Neural progenitor cell (in vitro differentiated cells): ENCODE measurements around the gene SHROOM3. TPM values are rescaled to one million over a fixed set of nuclear protein-coding genes. Genes with fewer than 3 reads are reported as not detected.
"Not testable (repeated sequence)": the region's sequence is repeated elsewhere in the genome, so short reads cannot be mapped to it uniquely, and the experiment has no call there.

ENCODE experiments used
- DNase-seq: peaks from one replicate; pipeline ENCODE4 v3.0.0-alpha.2; 2016; ENCODE audit warnings: low spot score
- H2AFZ ChIP-seq: fragments of 200-600 bp; sonication (generic); replicated peaks from 2 replicates; pipeline ENCODE4 v1.6.1; 2016; ENCODE audit warnings: antibody characterized with exemption
- H3F3A ChIP-seq: fragments of 200-600 bp; sonication (generic); 2 replicates; pipeline ENCODE4 v1.6.1; 2016; ENCODE audit warnings: antibody characterized with exemption, low read depth
- H3K27ac ChIP-seq: fragments of 200-600 bp; sonication (generic); 2 replicates; pipeline ENCODE4 v1.5.1; 2016; ENCODE audit warnings: mild to moderate bottlenecking
- H3K27me3 ChIP-seq: fragments of 200-600 bp; sonication (generic); 2 replicates; pipeline ENCODE4 v1.6.1; 2016; ENCODE audit warnings: mild to moderate bottlenecking, moderate library complexity
- H3K36me3 ChIP-seq: fragments of 200-600 bp; sonication (generic); 2 replicates; pipeline ENCODE4 v1.5.1; 2016
- H3K4me1 ChIP-seq: fragments of 200-600 bp; sonication (generic); 2 replicates; pipeline ENCODE4 v1.6.1; 2016; ENCODE audit warnings: mixed run types
- H3K4me2 ChIP-seq: fragments of 200-600 bp; sonication (generic); 2 replicates; pipeline ENCODE4 v1.6.1; 2016
- H3K4me3 ChIP-seq: fragments of 200-600 bp; sonication (generic); 2 replicates; pipeline ENCODE4 v1.5.1; 2016
- H3K79me2 ChIP-seq: fragments of 200-600 bp; sonication (generic); 2 replicates; pipeline ENCODE4 v1.6.1; 2016; ENCODE audit warnings: low read depth
- H3K9ac ChIP-seq: fragments of 200-600 bp; sonication (generic); 2 replicates; pipeline ENCODE4 v1.6.1; 2016
- H3K9me3 ChIP-seq: fragments of 200-600 bp; sonication (generic); 2 replicates; pipeline ENCODE4 v1.5.1; 2016; ENCODE audit warnings: low read depth
- H4K20me1 ChIP-seq: fragments of 200-600 bp; sonication (generic); 2 replicates; pipeline ENCODE4 v1.6.1; 2016; ENCODE audit warnings: low read depth
- H3K27ac Mint-ChIP-seq: 3 replicates; pipeline ENCODE4 v1.8.0; 2021; ENCODE audit warnings: mixed read lengths
- H3K27me3 Mint-ChIP-seq: 2 replicates; pipeline ENCODE4 v1.8.0; 2022; ENCODE audit warnings: low read depth, mild to moderate bottlenecking, inconsistent platforms, moderate library complexity, mixed read lengths; ENCODE audit not compliant: insufficient read depth
- H3K36me3 Mint-ChIP-seq: 3 replicates; pipeline ENCODE4 v1.8.0; 2021; ENCODE audit warnings: mixed read lengths
- H3K4me1 Mint-ChIP-seq: 3 replicates; pipeline ENCODE4 v1.8.0; 2021; ENCODE audit warnings: mixed read lengths
- H3K4me3 Mint-ChIP-seq: 3 replicates; pipeline ENCODE4 v1.8.0; 2021; ENCODE audit warnings: mild to moderate bottlenecking, moderate library complexity, mixed read lengths
- H3K9me3 Mint-ChIP-seq: 3 replicates; pipeline ENCODE4 v1.8.0; 2020; ENCODE audit warnings: mixed read lengths
- CTCF ChIP-seq: fragments of 200-600 bp; sonication (generic); IDR thresholded peaks from 2 replicates; pipeline ENCODE4 v1.5.1; 2017; ENCODE audit warnings: antibody characterized with exemption, mild to moderate bottlenecking
- EZH2 ChIP-seq: fragments of 200-600 bp; sonication (generic); IDR thresholded peaks from 2 replicates; pipeline ENCODE4 v1.6.1; 2017; ENCODE audit warnings: antibody characterized with exemption, mild to moderate bottlenecking, moderate library complexity
- EZH2phosphoT487 ChIP-seq: fragments of 200-600 bp; sonication (generic); IDR thresholded peaks from 2 replicates; pipeline ENCODE4 v1.6.1; 2017; ENCODE audit warnings: antibody characterized with exemption
- total RNA-seq: library from RNA; depleted of rRNA; stranded (reverse); fragments of >200 nt; gene quantifications from 2 replicates; pipeline ENCODE4 v1.2.3, GENCODE V29; 2015; ENCODE audit warnings: low replicate concordance

The SHROOM3 gene
- total RNA-seq, 1 donor from 2014 or later = 36.6 TPM

- peaks cover 31% of the 10 kb centered on the region for H3K9me3 Mint-ChIP-seq
- H3K4me1 Mint-ChIP-seq = peaks cover 56% of the 10 kb centered on the region
- H3K27me3 Mint-ChIP-seq = peaks cover 7% of the 10 kb centered on the region
- H3K27ac Mint-ChIP-seq = no peak overlapping the region
- Histone ChIP-seq H3K79me2 (peaks cover 100% of the 10 kb centered on the region), H3K4me2 (no peak overlapping the region), H2AFZ (no peak overlapping the region), H3K9me3 (no peaks in the 10 kb centered on the region), H3K27me3 (no peaks in the 10 kb centered on the region), H3K27ac (no peak overlapping the region), H3F3A (peaks cover 29% of the 10 kb centered on the region), H3K9ac (no peak overlapping the region), H3K36me3 (peaks cover 8% of the 10 kb centered on the region), H3K4me1 (peaks cover 37% of the 10 kb centered on the region), H4K20me1 (peaks cover 16% of the 10 kb centered on the region), H3K4me3 (no peak overlapping the region)
- TF ChIP-seq CTCF (no peak), EZH2phosphoT487 (no peak), EZH2 (no peak)
- no peak overlapping the region for H3K4me3 Mint-ChIP-seq
- DNase-seq = no peak
- peaks cover 33% of the 10 kb centered on the region for H3K36me3 Mint-ChIP-seq
Observed at GRCh38 chr4:76453232-76453631, 18.2 kb downstream of the SHROOM3 start.

GRCh38 chr4:76454073-76454472 lies 19.0 kb downstream of the SHROOM3 start:
- H3K27me3 ChIP-seq, DNase-seq, H3K4me3 Mint-ChIP-seq, H3K9me3 ChIP-seq, H2AFZ ChIP-seq, H4K20me1 ChIP-seq, H3K27me3 Mint-ChIP-seq, H3K9ac ChIP-seq, H3K4me2 ChIP-seq, H3K4me3 ChIP-seq, H3K27ac ChIP-seq, H3K36me3 ChIP-seq: not testable (repeated sequence)
- H3K4me1 ChIP-seq = peaks cover 34% of the 10 kb centered on the region
- peaks cover 93% of the 10 kb centered on the region for H3K79me2 ChIP-seq
- peaks cover 56% of the 10 kb centered on the region for H3K4me1 Mint-ChIP-seq
- peaks cover 33% of the 10 kb centered on the region for H3K36me3 Mint-ChIP-seq
- peak overlapping the region; percentile 53 for H3K27ac Mint-ChIP-seq
- peaks cover 32% of the 10 kb centered on the region for H3F3A ChIP-seq
- H3K9me3 Mint-ChIP-seq = peaks cover 31% of the 10 kb centered on the region

GRCh38 chr4:76457885-76458284 lies 22.9 kb downstream of the SHROOM3 start:
- peaks cover 38% of the 10 kb centered on the region for H3K4me1 ChIP-seq
- H3K9me3 ChIP-seq = peaks cover 12% of the 10 kb centered on the region
- H3K27me3 Mint-ChIP-seq = peaks cover 7% of the 10 kb centered on the region
- peak overlapping the region; percentile 76 for H3K4me3 Mint-ChIP-seq
- peaks cover 12% of the 10 kb centered on the region for H3K36me3 ChIP-seq
- peaks cover 53% of the 10 kb centered on the region for H3K4me1 Mint-ChIP-seq
- H3F3A ChIP-seq = peaks cover 57% of the 10 kb centered on the region
- H3K27ac Mint-ChIP-seq = peak overlapping the region; percentile 99
- H3K4me2 ChIP-seq = peak overlapping the region; percentile 79
- H3K9ac ChIP-seq = no peak overlapping the region
- peak; percentile 52 for DNase-seq
- H3K36me3 Mint-ChIP-seq = peaks cover 38% of the 10 kb centered on the region
- no peak overlapping the region for H2AFZ ChIP-seq
- no peaks in the 10 kb centered on the region for H4K20me1 ChIP-seq
- TF ChIP-seq EZH2phosphoT487 (no peak), CTCF (no peak), EZH2 (no peak)
- peak overlapping the region; percentile 39 for H3K4me3 ChIP-seq
- H3K79me2 ChIP-seq = peaks cover 86% of the 10 kb centered on the region
- H3K27ac ChIP-seq = peak overlapping the region; percentile 100
- peaks cover 39% of the 10 kb centered on the region for H3K9me3 Mint-ChIP-seq
- H3K27me3 ChIP-seq = no peaks in the 10 kb centered on the region

GRCh38 chr4:76458297-76458696 lies 23.3 kb downstream of the SHROOM3 start:
- Mint-ChIP-seq H3K27me3 (peaks cover 7% of the 10 kb centered on the region), H3K27ac (peak overlapping the region; percentile 99), H3K36me3 (peaks cover 42% of the 10 kb centered on the region), H3K9me3 (peaks cover 42% of the 10 kb centered on the region), H3K4me3 (peak overlapping the region; percentile 78), H3K4me1 (peaks cover 53% of the 10 kb centered on the region)
- Histone ChIP-seq H4K20me1 (no peaks in the 10 kb centered on the region), H3K36me3 (peaks cover 15% of the 10 kb centered on the region), H2AFZ (no peak overlapping the region), H3K27ac (peak overlapping the region; percentile 100), H3F3A (peaks cover 57% of the 10 kb centered on the region), H3K4me1 (peaks cover 38% of the 10 kb centered on the region), H3K27me3 (no peaks in the 10 kb centered on the region), H3K9me3 (peaks cover 16% of the 10 kb centered on the region), H3K4me3 (peak overlapping the region; percentile 39), H3K4me2 (peak overlapping the region; percentile 79), H3K9ac (peak overlapping the region; percentile 46), H3K79me2 (peaks cover 86% of the 10 kb centered on the region)
- no peak for TF ChIP-seq EZH2
- DNase-seq = no peak
